K562 (cell line): ENCODE measurements around the gene ATF6B. TPM values are rescaled to one million over a fixed set of nuclear protein-coding genes. Genes with fewer than 3 reads are reported as not detected.

Source experiments
- EGR1 ChIP-seq: fragments of 450-650 bp; conservative IDR thresholded peaks from 2 replicates; pipeline ENCODE4 v1.6.1; 2017; ENCODE audit warnings: mild to moderate bottlenecking
- HMG20A ChIP-seq: fragments of 450-650 bp; formaldehyde crosslinking; conservative IDR thresholded peaks from 2 replicates; pipeline ENCODE4 v1.4.0; 2020; ENCODE audit warnings: mild to moderate bottlenecking, mixed read lengths
- MAZ ChIP-seq, 2 experiments: fragments of 450-650 bp in 1 of 2; sonication (generic) in 1 of 2; formaldehyde crosslinking; IDR thresholded peaks in 1 of 2; conservative IDR thresholded peaks in 1 of 2; 2 replicates each; pipeline versions ENCODE4 v1.4.0 to v1.5.0; 2020; ENCODE audit warnings: mild to moderate bottlenecking in 1 of 2, missing genetic modification reagents in 1 of 2
- PYGO2 ChIP-seq: fragments of 450-650 bp; IDR thresholded peaks from 2 replicates; pipeline ENCODE4 v1.6.1; 2016; ENCODE audit warnings: mild to moderate bottlenecking, missing genetic modification characterization, moderate library complexity, missing compliant biosample characterization
- RAD21 ChIP-seq, 2 experiments: fragments of 250-450 bp in 1 of 2; fragments of 450-650 bp in 1 of 2; sonication (Bioruptor Pico) in 1 of 2; formaldehyde crosslinking in 1 of 2; IDR thresholded peaks in 1 of 2; conservative IDR thresholded peaks in 1 of 2; 2 replicates each; pipeline versions ENCODE4 v1.4.0 to v1.8.0; 2020 to 2022; ENCODE audit warnings: mild to moderate bottlenecking in 2 of 2, moderate library complexity in 1 of 2
- RBM22 ChIP-seq: fragments of 200-400 bp; formaldehyde crosslinking; IDR thresholded peaks from 2 replicates; pipeline ENCODE4 v1.6.1; 2018; ENCODE audit warnings: low read length, low read depth; ENCODE audit not compliant: poor library complexity, severe bottlenecking
- SIN3A ChIP-seq, 2 experiments: fragments of 150-350 bp in 1 of 2; IDR thresholded peaks; 2 replicates each; pipeline ENCODE4 v1.6.1; 2011 to 2016; ENCODE audit warnings: borderline replicate concordance in 2 of 2, low read depth in 2 of 2, low read length in 2 of 2, mild to moderate bottlenecking in 2 of 2, moderate library complexity in 2 of 2; ENCODE audit not compliant: control insufficient read depth in 1 of 2
- TAF15 ChIP-seq: fragments of 200-400 bp; formaldehyde crosslinking; IDR thresholded peaks from 2 replicates; pipeline ENCODE4 v1.6.1; 2017; ENCODE audit warnings: mild to moderate bottlenecking, low read depth, low read length, moderate library complexity
- ZNF699 ChIP-seq: fragments of 250-450 bp; sonication (Bioruptor Pico); IDR thresholded peaks from 2 replicates; pipeline ENCODE4 v1.8.0; 2021; ENCODE audit warnings: mild to moderate bottlenecking, moderate library complexity; ENCODE audit not compliant: insufficient replicate concordance
- polyA plus RNA-seq, 8 experiments: library from polyadenylated mRNA; depleted of rRNA in 4 of 8; stranded (reverse) in 5 of 8; unstranded in 3 of 8; fragments of >200 nt; fragmentation: Nextera tagmentation in 2 of 8; fragmentation: Illumina TruSeq in 1 of 8; extraction: Ambion mirVana in 2 of 8; extraction: Trizol in 1 of 8; gene quantifications; 2 replicates each; pipeline versions ENCODE4 v1.2.1 to v1.2.3, GENCODE V29; 2011 to 2014; ENCODE audit warnings: inconsistent platforms in 1 of 8, missing spikeins in 1 of 8
- total RNA-seq, 7 experiments: library from RNA; depleted of rRNA in 6 of 7; stranded (reverse); fragments of >200 nt in 6 of 7; fragmentation: Illumina TruSeq in 2 of 7; extraction: Trizol in 2 of 7; gene quantifications; 2 replicates each; pipeline versions ENCODE4 v1.2.1 to v1.2.3, GENCODE V29; 2011 to 2021; ENCODE audit warnings: low replicate concordance in 1 of 7
- TF ChIP-seq, protein P1 (sequence below): sonication (generic); formaldehyde crosslinking; IDR thresholded peaks from 2 replicates; pipeline ENCODE4 v1.8.0; 2022; ENCODE audit warnings: missing genetic modification reagents, mild to moderate bottlenecking, borderline replicate concordance
- TF ChIP-seq, protein P2 (sequence below), 2 experiments: fragments of 450-650 bp in 1 of 2; IDR thresholded peaks; 2 replicates each; pipeline ENCODE4 v1.6.1; 2011 to 2017; ENCODE audit warnings: low read depth in 2 of 2, antibody characterized with exemption in 1 of 2, borderline replicate concordance in 1 of 2, low read length in 1 of 2, mild to moderate bottlenecking in 1 of 2, mixed read lengths in 1 of 2; ENCODE audit not compliant: control insufficient read depth in 1 of 2
- TF ChIP-seq, protein P3 (sequence below), 2 experiments: fragments of 450-650 bp in 1 of 2; sonication (generic) in 1 of 2; formaldehyde crosslinking in 1 of 2; IDR thresholded peaks in 1 of 2; conservative IDR thresholded peaks in 1 of 2; 2 replicates each; pipeline versions ENCODE4 v1.6.1 to v1.8.1; 2016 to 2023; ENCODE audit warnings: mild to moderate bottlenecking in 2 of 2, moderate library complexity in 2 of 2, inconsistent platforms in 1 of 2, missing genetic modification reagents in 1 of 2
- TF ChIP-seq, protein P4 (sequence below): fragments of 250-450 bp; sonication (Bioruptor Pico); IDR thresholded peaks from 2 replicates; pipeline ENCODE4 v1.8.0; 2021; ENCODE audit warnings: borderline replicate concordance, mild to moderate bottlenecking, moderate library complexity; ENCODE audit not compliant: poor library complexity, severe bottlenecking
- TF ChIP-seq, protein P5 (sequence below): IDR thresholded peaks from 2 replicates; pipeline ENCODE4 v1.6.1; 2011; ENCODE audit warnings: borderline replicate concordance, low read depth, mild to moderate bottlenecking, moderate library complexity, low read length; ENCODE audit not compliant: insufficient read depth, poor library complexity, severe bottlenecking

Gene ATF6B
- total and polyA plus RNA-seq, 9 of the 15 experiments (the other 6 are each of a cell fraction or from before 2014, with no cell fraction given) = 20.7 to 131 (median 31.7) TPM

DNA sequence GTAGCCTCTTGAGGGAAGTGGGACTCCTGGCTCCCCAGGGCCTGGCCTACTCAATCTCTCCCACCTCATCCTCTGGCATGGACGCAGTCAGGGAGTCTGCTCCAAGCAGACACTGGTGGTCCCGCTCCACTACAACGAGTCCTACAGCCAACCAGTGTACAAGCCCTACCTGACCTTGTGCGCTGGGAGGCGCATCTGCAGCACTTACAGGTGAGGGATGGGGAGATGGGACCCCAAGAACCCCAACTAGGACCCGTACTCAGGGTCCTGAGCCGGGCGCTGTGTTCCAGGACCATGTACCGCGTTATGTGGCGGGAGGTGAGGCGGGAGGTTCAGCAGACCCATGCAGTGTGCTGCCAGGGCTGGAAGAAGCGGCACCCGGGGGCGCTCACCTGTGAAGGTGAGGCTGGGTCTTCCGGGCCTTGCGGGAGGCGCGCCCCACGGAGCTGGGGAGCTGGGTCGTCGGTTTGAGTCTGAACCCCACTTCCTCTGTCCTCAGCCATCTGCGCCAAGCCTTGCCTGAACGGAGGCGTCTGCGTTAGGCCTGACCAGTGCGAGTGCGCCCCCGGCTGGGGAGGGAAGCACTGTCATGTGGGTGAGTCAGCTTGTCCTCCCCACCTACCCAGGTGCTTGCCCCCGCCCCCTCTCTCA is 38.5 kb upstream of the ATF6B start (continued):
- TF ChIP-seq, protein P1, sequence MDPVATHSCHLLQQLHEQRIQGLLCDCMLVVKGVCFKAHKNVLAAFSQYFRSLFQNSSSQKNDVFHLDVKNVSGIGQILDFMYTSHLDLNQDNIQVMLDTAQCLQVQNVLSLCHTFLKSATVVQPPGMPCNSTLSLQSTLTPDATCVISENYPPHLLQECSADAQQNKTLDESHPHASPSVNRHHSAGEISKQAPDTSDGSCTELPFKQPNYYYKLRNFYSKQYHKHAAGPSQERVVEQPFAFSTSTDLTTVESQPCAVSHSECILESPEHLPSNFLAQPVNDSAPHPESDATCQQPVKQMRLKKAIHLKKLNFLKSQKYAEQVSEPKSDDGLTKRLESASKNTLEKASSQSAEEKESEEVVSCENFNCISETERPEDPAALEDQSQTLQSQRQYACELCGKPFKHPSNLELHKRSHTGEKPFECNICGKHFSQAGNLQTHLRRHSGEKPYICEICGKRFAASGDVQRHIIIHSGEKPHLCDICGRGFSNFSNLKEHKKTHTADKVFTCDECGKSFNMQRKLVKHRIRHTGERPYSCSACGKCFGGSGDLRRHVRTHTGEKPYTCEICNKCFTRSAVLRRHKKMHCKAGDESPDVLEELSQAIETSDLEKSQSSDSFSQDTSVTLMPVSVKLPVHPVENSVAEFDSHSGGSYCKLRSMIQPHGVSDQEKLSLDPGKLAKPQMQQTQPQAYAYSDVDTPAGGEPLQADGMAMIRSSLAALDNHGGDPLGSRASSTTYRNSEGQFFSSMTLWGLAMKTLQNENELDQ (CRISPR knock-in tag) = no peak
- no peak for TF ChIP-seq PYGO2
- peak in 1 of 2 experiments; percentile 35; a peak in 3 of 4 replicates for TF ChIP-seq RAD21 (CRISPR knock-in tag; conservative IDR thresholded peaks at IDR 0.05 in 1 of 2, IDR thresholded peaks at IDR 0.05 in 1 of 2)
- TF ChIP-seq TAF15 = no peak
- peak in 1 of 2 experiments; percentile 18; a peak in 1 of 4 replicates for TF ChIP-seq MAZ (CRISPR knock-in tag; conservative IDR thresholded peaks at IDR 0.05 in 1 of 2, IDR thresholded peaks at IDR 0.05 in 1 of 2)
- TF ChIP-seq, protein P2, sequence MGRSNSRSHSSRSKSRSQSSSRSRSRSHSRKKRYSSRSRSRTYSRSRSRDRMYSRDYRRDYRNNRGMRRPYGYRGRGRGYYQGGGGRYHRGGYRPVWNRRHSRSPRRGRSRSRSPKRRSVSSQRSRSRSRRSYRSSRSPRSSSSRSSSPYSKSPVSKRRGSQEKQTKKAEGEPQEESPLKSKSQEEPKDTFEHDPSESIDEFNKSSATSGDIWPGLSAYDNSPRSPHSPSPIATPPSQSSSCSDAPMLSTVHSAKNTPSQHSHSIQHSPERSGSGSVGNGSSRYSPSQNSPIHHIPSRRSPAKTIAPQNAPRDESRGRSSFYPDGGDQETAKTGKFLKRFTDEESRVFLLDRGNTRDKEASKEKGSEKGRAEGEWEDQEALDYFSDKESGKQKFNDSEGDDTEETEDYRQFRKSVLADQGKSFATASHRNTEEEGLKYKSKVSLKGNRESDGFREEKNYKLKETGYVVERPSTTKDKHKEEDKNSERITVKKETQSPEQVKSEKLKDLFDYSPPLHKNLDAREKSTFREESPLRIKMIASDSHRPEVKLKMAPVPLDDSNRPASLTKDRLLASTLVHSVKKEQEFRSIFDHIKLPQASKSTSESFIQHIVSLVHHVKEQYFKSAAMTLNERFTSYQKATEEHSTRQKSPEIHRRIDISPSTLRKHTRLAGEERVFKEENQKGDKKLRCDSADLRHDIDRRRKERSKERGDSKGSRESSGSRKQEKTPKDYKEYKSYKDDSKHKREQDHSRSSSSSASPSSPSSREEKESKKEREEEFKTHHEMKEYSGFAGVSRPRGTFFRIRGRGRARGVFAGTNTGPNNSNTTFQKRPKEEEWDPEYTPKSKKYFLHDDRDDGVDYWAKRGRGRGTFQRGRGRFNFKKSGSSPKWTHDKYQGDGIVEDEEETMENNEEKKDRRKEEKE (IDR thresholded peaks at IDR 0.05; ENCODE audit: borderline replicate concordance in 1 of 2, control insufficient read depth in 1 of 2, low read depth in 2 of 2, low read length in 1 of 2) = no peak
- TF ChIP-seq EGR1 = peak; percentile 26; the same call in 1 of the 2 replicates
- TF ChIP-seq ZNF699 (CRISPR knock-in tag) = no peak
- TF ChIP-seq, protein P3, sequence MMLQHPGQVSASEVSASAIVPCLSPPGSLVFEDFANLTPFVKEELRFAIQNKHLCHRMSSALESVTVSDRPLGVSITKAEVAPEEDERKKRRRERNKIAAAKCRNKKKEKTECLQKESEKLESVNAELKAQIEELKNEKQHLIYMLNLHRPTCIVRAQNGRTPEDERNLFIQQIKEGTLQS (IDR thresholded peaks at IDR 0.05) = peak; percentile 56
- TF ChIP-seq, protein P3 (CRISPR knock-in tag; conservative IDR thresholded peaks at IDR 0.05) = no peak
- no peak for TF ChIP-seq SIN3A (IDR thresholded peaks at IDR 0.05; ENCODE audit: borderline replicate concordance in 2 of 2, control insufficient read depth in 1 of 2, low read depth in 2 of 2, low read length in 2 of 2)
- TF ChIP-seq, protein P4, sequence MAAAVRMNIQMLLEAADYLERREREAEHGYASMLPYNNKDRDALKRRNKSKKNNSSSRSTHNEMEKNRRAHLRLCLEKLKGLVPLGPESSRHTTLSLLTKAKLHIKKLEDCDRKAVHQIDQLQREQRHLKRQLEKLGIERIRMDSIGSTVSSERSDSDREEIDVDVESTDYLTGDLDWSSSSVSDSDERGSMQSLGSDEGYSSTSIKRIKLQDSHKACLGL (CRISPR knock-in tag) = no peak
- no peak for TF ChIP-seq HMG20A (CRISPR knock-in tag)
- TF ChIP-seq, protein P5, sequence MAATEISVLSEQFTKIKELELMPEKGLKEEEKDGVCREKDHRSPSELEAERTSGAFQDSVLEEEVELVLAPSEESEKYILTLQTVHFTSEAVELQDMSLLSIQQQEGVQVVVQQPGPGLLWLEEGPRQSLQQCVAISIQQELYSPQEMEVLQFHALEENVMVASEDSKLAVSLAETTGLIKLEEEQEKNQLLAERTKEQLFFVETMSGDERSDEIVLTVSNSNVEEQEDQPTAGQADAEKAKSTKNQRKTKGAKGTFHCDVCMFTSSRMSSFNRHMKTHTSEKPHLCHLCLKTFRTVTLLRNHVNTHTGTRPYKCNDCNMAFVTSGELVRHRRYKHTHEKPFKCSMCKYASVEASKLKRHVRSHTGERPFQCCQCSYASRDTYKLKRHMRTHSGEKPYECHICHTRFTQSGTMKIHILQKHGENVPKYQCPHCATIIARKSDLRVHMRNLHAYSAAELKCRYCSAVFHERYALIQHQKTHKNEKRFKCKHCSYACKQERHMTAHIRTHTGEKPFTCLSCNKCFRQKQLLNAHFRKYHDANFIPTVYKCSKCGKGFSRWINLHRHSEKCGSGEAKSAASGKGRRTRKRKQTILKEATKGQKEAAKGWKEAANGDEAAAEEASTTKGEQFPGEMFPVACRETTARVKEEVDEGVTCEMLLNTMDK = peak; percentile 27
- TF ChIP-seq RBM22 = peak; percentile 18
